ENCODE measurements around the gene PLGRKT. TPM values are rescaled to one million over a fixed set of nuclear protein-coding genes. Genes with fewer than 3 reads are reported as not detected.

The PLGRKT gene
- total and polyA plus RNA-seq, 10 donors, result 12.8 to 27.9 (median 18.3) TPM

- 79 to 90% (median 83%) methylated on average over 2 of the region's 2 CpGs for WGBS, 5 donors
- TF ChIP-seq CTCF (IDR thresholded peaks at IDR 0.05 in 8 of 11, conservative IDR thresholded peaks at IDR 0.05 in 3 of 11) (no peak), POLR2AphosphoS5 (IDR thresholded peaks at IDR 0.05) (no peak), POLR2A (IDR thresholded peaks at IDR 0.05) (no peak)
- no peaks in the 10 kb centered on the region for H3K27me3 ChIP-seq (replicated peaks in 1 of 7)
- no peak for DNase-seq
- H3K9me3 ChIP-seq, result no peaks in the 10 kb centered on the region
- no peaks in the 10 kb centered on the region for H3K36me3 ChIP-seq
- intact Hi-C loops (cut with DNase I; ENCODE audit: low total_unique reads), result loop anchor here (10.0 kb wide), 1 partner anchor 699 kb away; the partner anchor contains the start of gene AK3
- peaks cover 0 to 24% (median 7%) of the 10 kb centered on the region in 6 donors for H3K4me1 ChIP-seq
- no peak overlapping the region for H3K27ac ChIP-seq
- H3K4me3 ChIP-seq, result no peak overlapping the region
Observed at GRCh38 chr9:5443850-5444249, 6.1 kb upstream of the PLGRKT start.

- H3K36me3 ChIP-seq, result no peaks in the 10 kb centered on the region
- no peak overlapping the region for H3K27ac ChIP-seq
- H3K9me3 ChIP-seq, result no peaks in the 10 kb centered on the region
- peaks cover 6 to 34% (median 17%) of the 10 kb centered on the region in 6 donors for H3K4me1 ChIP-seq
- DNase-seq, result no peak
- intact Hi-C loops (cut with DNase I; ENCODE audit: low total_unique reads), result loop anchor here (10.0 kb wide), 1 partner anchor 698 kb away; the partner anchor contains the start of gene AK3
- TF ChIP-seq CTCF (IDR thresholded peaks at IDR 0.05 in 8 of 11, conservative IDR thresholded peaks at IDR 0.05 in 3 of 11), result peak; percentile 26 to 66 (median 56)
- no peak for TF ChIP-seq POLR2A (IDR thresholded peaks at IDR 0.05)
- no peak for TF ChIP-seq POLR2AphosphoS5 (IDR thresholded peaks at IDR 0.05)
- 47 to 51% (median 49%) methylated on average over 2 of the region's 2 CpGs for WGBS, 5 donors
- H3K27me3 ChIP-seq (replicated peaks in 1 of 7), result no peaks in the 10 kb centered on the region
- H3K4me3 ChIP-seq, result no peak overlapping the region
Observed at GRCh38 chr9:5442400-5443011, 4.8 kb upstream of the PLGRKT start.

- TF ChIP-seq POLR2A (IDR thresholded peaks at IDR 0.05) (no peak), CTCF (IDR thresholded peaks at IDR 0.05 in 8 of 11, conservative IDR thresholded peaks at IDR 0.05 in 3 of 11) (no peak), POLR2AphosphoS5 (IDR thresholded peaks at IDR 0.05) (no peak)
- Histone ChIP-seq H3K27me3 (replicated peaks in 1 of 7) (no peaks in the 10 kb centered on the region), H3K4me1 (peaks cover 17 to 40% (median 27%) of the 10 kb centered on the region in 6 donors), H3K4me3 (no peak overlapping the region), H3K9me3 (no peaks in the 10 kb centered on the region), H3K27ac (no peak overlapping the region), H3K36me3 (peaks cover 0 to 3% (median 0%) of the 10 kb centered on the region in 6 donors)
- 79 to 96% (median 91%) methylated on average over 2 of the region's 2 CpGs for WGBS, 5 donors
- DNase-seq, result no peak
- intact Hi-C loops (cut with DNase I; ENCODE audit: low total_unique reads), result loop anchor here (10.0 kb wide), 1 partner anchor 696 kb away; the partner anchor contains the start of gene AK3
Observed at GRCh38 chr9:5441043-5441442, 3.3 kb upstream of the PLGRKT start.

GRCh38 chr9:5440426-5440825 is 2.7 kb upstream of the PLGRKT start:
- no peak for DNase-seq
- intact Hi-C loops (cut with DNase I; ENCODE audit: low total_unique reads), result loop anchor here (10.0 kb wide), 1 partner anchor 696 kb away; the partner anchor contains the start of gene AK3
- H3K27me3 ChIP-seq (replicated peaks in 1 of 7), result no peaks in the 10 kb centered on the region
- 88 to 98% (median 91%) methylated on average over 3 of the region's 3 CpGs for WGBS, 5 donors
- TF ChIP-seq CTCF (IDR thresholded peaks at IDR 0.05 in 8 of 11, conservative IDR thresholded peaks at IDR 0.05 in 3 of 11), result no peak
- TF ChIP-seq POLR2AphosphoS5 (IDR thresholded peaks at IDR 0.05), result no peak
- peaks cover 17 to 42% (median 28%) of the 10 kb centered on the region in 6 donors for H3K4me1 ChIP-seq
- peaks cover 0 to 9% (median 2%) of the 10 kb centered on the region in 6 donors for H3K36me3 ChIP-seq
- H3K27ac ChIP-seq, result no peak overlapping the region
- no peak overlapping the region for H3K4me3 ChIP-seq
- H3K9me3 ChIP-seq, result no peaks in the 10 kb centered on the region
